Esophagus muscularis mucosa (tissue), 4 donors: ENCODE measurements around the gene PLEKHH3. TPM values are rescaled to one million over a fixed set of nuclear protein-coding genes. Genes with fewer than 3 reads are reported as not detected.

Experiments used
- DNase-seq: peaks from one replicate; pipeline ENCODE4 v3.0.0-alpha.2; 2017; ENCODE audit errors: extremely low spot score
- H3K27ac ChIP-seq, 4 donors: fragments of 200-600 bp; sonication (generic); replicated peaks in 1 of 4; 1 replicate in 3 of 4; 2 replicates in 1 of 4; pipeline ENCODE4 v1.5.1; 2016 to 2019; ENCODE audit warnings: mild to moderate bottlenecking in 1 of 4
- H3K27me3 ChIP-seq, 4 donors: fragments of 200-600 bp; sonication (generic); one replicate each; pipeline versions ENCODE4 v1.5.1 to v1.6.0; 2016 to 2019
- H3K36me3 ChIP-seq, 4 donors: fragments of 200-600 bp; sonication (generic); one replicate each; pipeline ENCODE4 v1.5.1; 2016 to 2019
- H3K4me1 ChIP-seq, 4 donors: fragments of 200-600 bp; sonication (generic); one replicate each; pipeline ENCODE4 v1.5.1; 2016 to 2019
- H3K4me3 ChIP-seq, 4 donors: fragments of 200-600 bp; sonication (generic); 1 replicate in 2 of 4; 2 replicates in 2 of 4; pipeline ENCODE4 v1.5.1; 2016 to 2019; ENCODE audit warnings: mild to moderate bottlenecking in 4 of 4, moderate library complexity in 1 of 4
- H3K9me3 ChIP-seq, 4 donors: fragments of 200-600 bp; sonication (generic); 1 replicate in 3 of 4; 2 replicates in 1 of 4; pipeline ENCODE4 v1.5.1; 2016 to 2019
- CTCF ChIP-seq, 3 experiments: fragments of 200-600 bp in 2 of 3; fragments of 450-650 bp in 1 of 3; sonication (generic) in 2 of 3; IDR thresholded peaks; one replicate each; pipeline ENCODE4 v1.5.1; 2017 to 2019; ENCODE audit warnings: antibody characterized with exemption in 3 of 3, mild to moderate bottlenecking in 2 of 3, moderate library complexity in 1 of 3
- EP300 ChIP-seq: sonication (generic); formaldehyde crosslinking; IDR thresholded peaks from one replicate; pipeline ENCODE4 v1.6.1; 2017; ENCODE audit warnings: antibody characterized with exemption
- POLR2A ChIP-seq: fragments of 450-650 bp; IDR thresholded peaks from one replicate; pipeline ENCODE4 v1.6.1; 2017; ENCODE audit warnings: antibody characterized with exemption, moderate library complexity, mild to moderate bottlenecking, low read depth
- POLR2AphosphoS5 ChIP-seq, 2 donors: sonication (generic); formaldehyde crosslinking; IDR thresholded peaks; one replicate each; pipeline ENCODE4 v1.6.1; 2017; ENCODE audit warnings: antibody characterized with exemption in 2 of 2
- WGBS: methylation state at CpG from one replicate; pipeline ENCODE4 v1.1.5; 2018; 5-methylcytosine and 5-hydroxymethylcytosine counted together
- intact Hi-C: fragments of 100-400 bp; cut with DNase I; formaldehyde crosslinking; loops from one replicate; pipeline ENCODE4 v1.15.1; 2023
- total RNA-seq, 4 donors: library from RNA; depleted of rRNA; stranded (reverse); fragments of >200 nt; gene quantifications; one replicate each; pipeline versions ENCODE4 v1.1.0 to v1.2.1, GENCODE V29; 2016

Gene PLEKHH3
- total RNA-seq, 4 donors from 2014 or later = 20.3 to 41.2 (median 27.3) TPM

- Histone ChIP-seq H3K27ac (no peak overlapping the region), H3K9me3 (no peaks in the 10 kb centered on the region), H3K36me3 (peaks cover 97 to 100% (median 99%) of the 10 kb centered on the region in 4 donors), H3K4me3 (no peak overlapping the region), H3K4me1 (no peaks in the 10 kb centered on the region), H3K27me3 (no peaks in the 10 kb centered on the region)
- no peak for DNase-seq
- TF ChIP-seq POLR2AphosphoS5 (IDR thresholded peaks at IDR 0.05) (no peak), CTCF (IDR thresholded peaks at IDR 0.05) (no peak), EP300 (no peak), POLR2A (no peak)
- 74% methylated on average over 2 of the region's 2 CpGs for WGBS
- intact Hi-C loops = no loop called here
Observed at GRCh38 chr17:42709561-42709960, 32.8 kb upstream of the PLEKHH3 start.

- no peaks in the 10 kb centered on the region for H3K4me1 ChIP-seq
- intact Hi-C loops = no loop called here
- 92% methylated on average over 3 of the region's 3 CpGs for WGBS
- DNase-seq = no peak
- no peaks in the 10 kb centered on the region for H3K27me3 ChIP-seq
- TF ChIP-seq POLR2A (no peak), POLR2AphosphoS5 (IDR thresholded peaks at IDR 0.05) (no peak), CTCF (IDR thresholded peaks at IDR 0.05) (no peak), EP300 (no peak)
- peaks cover 100% of the 10 kb centered on the region in 4 donors for H3K36me3 ChIP-seq
- H3K27ac ChIP-seq = no peak overlapping the region
- no peak overlapping the region for H3K4me3 ChIP-seq
- H3K9me3 ChIP-seq = no peaks in the 10 kb centered on the region
Observed at GRCh38 chr17:42708588-42708987, 31.8 kb upstream of the PLEKHH3 start.

DNA sequence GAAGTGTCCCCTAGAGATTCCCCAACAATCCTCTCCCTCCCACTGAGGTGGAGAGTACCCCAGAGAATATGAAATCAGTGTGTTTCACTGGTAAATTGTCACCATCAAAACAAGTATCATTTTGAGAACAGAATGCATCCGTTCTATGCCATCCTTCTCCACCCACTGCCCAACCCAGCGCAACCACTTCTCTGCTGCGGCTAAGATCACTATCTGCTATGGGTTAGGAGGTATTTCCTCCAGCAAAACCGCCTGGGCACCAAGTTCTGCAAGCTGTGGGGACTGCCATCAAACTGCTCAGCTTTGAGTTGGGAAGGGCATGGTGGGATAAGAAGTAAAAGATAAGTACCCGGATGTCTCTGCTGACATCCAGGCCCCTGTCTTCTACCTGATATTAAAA is 29.9 kb upstream of the PLEKHH3 start:
- Histone ChIP-seq H3K27me3 (no peaks in the 10 kb centered on the region), H3K4me1 (no peaks in the 10 kb centered on the region), H3K4me3 (no peak overlapping the region), H3K9me3 (no peaks in the 10 kb centered on the region), H3K36me3 (peaks cover 97 to 100% (median 100%) of the 10 kb centered on the region in 4 donors), H3K27ac (no peak overlapping the region)
- no peak for DNase-seq
- TF ChIP-seq POLR2AphosphoS5 (IDR thresholded peaks at IDR 0.05) (no peak), POLR2A (no peak), CTCF (IDR thresholded peaks at IDR 0.05) (no peak), EP300 (no peak)
- 84% methylated on average over 5 of the region's 5 CpGs for WGBS
- intact Hi-C loops = no loop called here

GRCh38 chr17:42704837-42705494 is 28.2 kb upstream of the PLEKHH3 start:
- Histone ChIP-seq H3K27ac (no peak overlapping the region), H3K36me3 (peaks cover 79 to 100% (median 100%) of the 10 kb centered on the region in 4 donors), H3K4me1 (peaks cover 0 to under 1% (median 0%) of the 10 kb centered on the region in 4 donors), H3K4me3 (no peak overlapping the region), H3K27me3 (no peaks in the 10 kb centered on the region), H3K9me3 (no peaks in the 10 kb centered on the region)
- no peak for DNase-seq
- TF ChIP-seq CTCF (IDR thresholded peaks at IDR 0.05) (no peak), POLR2AphosphoS5 (IDR thresholded peaks at IDR 0.05) (no peak), EP300 (no peak), POLR2A (no peak)
- 80% methylated on average over 8 of the region's 8 CpGs for WGBS
- intact Hi-C loops = no loop called here

DNA sequence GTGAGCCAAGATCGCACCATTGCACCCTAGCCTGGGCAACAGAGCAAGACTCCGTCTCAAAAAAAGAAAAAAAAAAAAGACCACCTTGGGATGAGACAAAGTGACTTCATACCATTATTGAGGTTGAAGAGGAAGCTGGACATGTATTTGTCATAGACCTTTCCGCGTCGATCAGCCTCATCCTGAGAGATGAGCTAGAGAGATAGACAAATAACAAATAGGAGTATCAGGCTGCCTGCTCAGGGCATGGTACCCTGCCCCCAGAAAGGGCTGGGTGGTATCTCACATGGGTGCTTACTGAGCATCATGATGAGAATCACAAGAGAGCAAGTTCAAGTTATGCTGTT is 27.7 kb upstream of the PLEKHH3 start:
- 87% methylated on average over 5 of the region's 5 CpGs for WGBS
- DNase-seq = no peak
- Histone ChIP-seq H3K4me3 (no peak overlapping the region), H3K27me3 (no peaks in the 10 kb centered on the region), H3K27ac (no peak overlapping the region), H3K4me1 (peaks cover under 1 to 5% (median 3%) of the 10 kb centered on the region in 4 donors), H3K9me3 (no peaks in the 10 kb centered on the region), H3K36me3 (peaks cover 74 to 100% (median 99%) of the 10 kb centered on the region in 4 donors)
- TF ChIP-seq POLR2AphosphoS5 (IDR thresholded peaks at IDR 0.05) = no peak
- no peak for TF ChIP-seq EP300
- TF ChIP-seq POLR2A = no peak
- TF ChIP-seq CTCF (IDR thresholded peaks at IDR 0.05) = no peak
- intact Hi-C loops = no loop called here
